Mucosa of rectum (tissue), 2 donors: Measurements from ENCODE around the gene NAA10.

Source experiments
- H3K27ac ChIP-seq, 2 donors: one replicate each; pipeline ENCODE4 v1.7.0; 2013; ENCODE audit warnings: inconsistent platforms in 2 of 2, low read depth in 2 of 2, low read length in 2 of 2
- H3K27me3 ChIP-seq, 2 donors: one replicate each; pipeline ENCODE4 v1.7.0; 2013; ENCODE audit warnings: low read length in 2 of 2; ENCODE audit not compliant: control insufficient read depth in 2 of 2, insufficient read depth in 2 of 2
- H3K36me3 ChIP-seq, 2 donors: one replicate each; pipeline ENCODE4 v1.7.0; 2013; ENCODE audit warnings: low read length in 2 of 2; ENCODE audit not compliant: control insufficient read depth in 2 of 2, insufficient read depth in 2 of 2
- H3K4me1 ChIP-seq, 2 donors: one replicate each; pipeline ENCODE4 v1.7.0; 2013; ENCODE audit warnings: low read length in 2 of 2, mild to moderate bottlenecking in 1 of 2; ENCODE audit not compliant: control insufficient read depth in 2 of 2, insufficient read depth in 2 of 2
- H3K4me3 ChIP-seq, 2 donors: one replicate each; pipeline ENCODE4 v1.7.0; 2013; ENCODE audit warnings: low read length in 2 of 2
- H3K9ac ChIP-seq, 2 donors: one replicate each; pipeline ENCODE4 v1.7.0; 2013; ENCODE audit warnings: low read length in 2 of 2, low read depth in 1 of 2, mild to moderate bottlenecking in 1 of 2
- H3K9me3 ChIP-seq, 2 donors: one replicate each; pipeline ENCODE4 v1.7.0; 2013; ENCODE audit warnings: low read length in 2 of 2; ENCODE audit not compliant: control insufficient read depth in 2 of 2
- donor health status: healthy.
- donor health status: Normal muscosa, but diverticular disease.

Gene NAA10

DNA sequence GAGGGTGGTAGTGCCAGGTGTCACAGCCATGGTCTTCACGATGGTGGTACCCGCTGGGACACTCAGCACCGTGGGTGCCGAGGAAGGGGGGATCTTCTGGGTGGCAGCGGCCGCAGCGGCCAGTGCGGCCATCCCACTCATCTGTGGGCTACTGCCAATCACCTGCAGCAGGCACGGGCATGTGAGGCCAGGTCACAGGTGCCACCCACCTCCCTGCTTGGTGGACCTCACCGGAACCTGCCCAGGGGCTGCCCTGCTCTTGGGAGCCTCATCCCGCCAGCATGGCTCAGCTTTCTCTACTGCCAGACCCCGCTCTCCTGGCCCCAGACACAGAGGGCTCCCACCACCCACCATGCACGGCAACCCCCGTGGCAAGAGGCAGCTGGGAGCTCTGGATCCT lies 23.8 kb upstream of the NAA10 start:
- Histone ChIP-seq H3K27me3 (no peaks in the 10 kb centered on the region), H3K36me3 (peaks cover 49 to 89% of the 10 kb centered on the region in 2 donors), H3K4me1 (no peaks in the 10 kb centered on the region), H3K9ac (no peak overlapping the region), H3K27ac (no peak overlapping the region), H3K9me3 (no peaks in the 10 kb centered on the region), H3K4me3 (no peak overlapping the region)

DNA sequence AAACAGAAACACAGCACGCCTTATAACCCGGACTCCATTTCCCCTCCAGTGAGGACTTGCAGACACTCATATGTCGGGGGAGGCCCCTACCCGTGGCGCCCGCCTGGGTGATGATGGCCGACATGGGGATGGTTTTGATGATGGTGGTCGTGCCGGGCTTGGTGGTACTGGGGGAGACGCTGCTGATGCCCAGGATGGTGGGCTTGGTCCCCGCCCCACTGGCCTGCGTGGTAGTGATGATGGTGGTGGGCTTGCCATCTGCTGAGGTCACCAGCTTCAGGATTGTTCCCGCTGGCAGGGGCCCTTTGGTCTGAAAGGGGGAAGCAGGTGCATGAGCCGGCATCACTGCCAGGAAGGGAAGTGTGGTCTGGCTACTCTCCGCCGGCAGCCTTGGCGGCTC lies 22.4 kb upstream of the NAA10 start:
- no peak overlapping the region for H3K4me3 ChIP-seq
- H3K4me1 ChIP-seq = peaks cover 0 to 3% of the 10 kb centered on the region in 2 donors
- peaks cover 48 to 78% of the 10 kb centered on the region in 2 donors for H3K36me3 ChIP-seq
- no peak overlapping the region for H3K27ac ChIP-seq
- no peak overlapping the region for H3K9ac ChIP-seq
- H3K27me3 ChIP-seq = no peaks in the 10 kb centered on the region
- H3K9me3 ChIP-seq = no peaks in the 10 kb centered on the region

DNA sequence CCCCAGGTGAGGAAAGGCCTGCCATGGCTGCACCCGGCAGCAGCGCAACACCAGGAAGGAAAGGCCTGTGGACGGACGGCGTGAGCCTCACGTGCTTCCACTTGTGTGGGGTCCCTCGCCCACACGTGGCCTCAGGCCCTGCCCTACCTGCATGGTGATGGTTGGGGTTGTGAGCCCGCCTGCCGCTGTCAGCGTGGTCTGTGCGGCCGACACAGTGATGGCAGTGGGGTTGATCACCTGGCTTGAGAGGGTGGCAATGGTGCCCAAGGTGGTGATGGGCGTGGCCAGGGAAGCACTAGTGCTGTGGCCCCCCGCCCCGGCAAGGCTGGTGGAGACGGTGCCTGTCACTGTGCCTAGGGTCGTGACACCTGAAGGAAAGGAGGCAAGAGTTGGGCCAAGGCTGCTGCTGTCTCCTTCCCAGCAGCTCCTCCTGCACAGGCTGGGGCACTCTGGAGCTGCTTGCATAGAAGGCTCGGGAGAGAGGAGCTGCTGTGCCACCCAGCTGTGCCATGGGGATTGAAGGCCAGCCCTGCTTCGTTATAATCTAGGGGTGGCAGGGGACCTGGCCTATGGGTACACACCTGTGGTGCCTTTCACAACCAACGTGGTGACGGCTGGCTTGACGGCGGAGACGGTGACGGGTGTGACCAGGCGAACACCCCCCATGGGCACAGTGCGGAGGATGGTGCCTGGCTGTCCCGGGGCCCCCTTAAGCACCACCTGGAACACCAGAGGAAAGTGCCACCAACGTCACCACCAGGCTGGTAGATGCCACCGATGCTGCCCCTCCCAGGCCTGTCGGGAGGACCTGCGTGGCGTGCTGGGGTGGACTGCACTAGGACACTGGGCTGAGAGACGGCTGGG lies 21.4 kb upstream of the NAA10 start:
- Histone ChIP-seq H3K9ac (no peak overlapping the region), H3K27me3 (no peaks in the 10 kb centered on the region), H3K27ac (no peak overlapping the region), H3K4me1 (peaks cover 0 to 3% of the 10 kb centered on the region in 2 donors), H3K9me3 (no peaks in the 10 kb centered on the region), H3K36me3 (peaks cover 50 to 78% of the 10 kb centered on the region in 2 donors), H3K4me3 (no peak overlapping the region)

DNA sequence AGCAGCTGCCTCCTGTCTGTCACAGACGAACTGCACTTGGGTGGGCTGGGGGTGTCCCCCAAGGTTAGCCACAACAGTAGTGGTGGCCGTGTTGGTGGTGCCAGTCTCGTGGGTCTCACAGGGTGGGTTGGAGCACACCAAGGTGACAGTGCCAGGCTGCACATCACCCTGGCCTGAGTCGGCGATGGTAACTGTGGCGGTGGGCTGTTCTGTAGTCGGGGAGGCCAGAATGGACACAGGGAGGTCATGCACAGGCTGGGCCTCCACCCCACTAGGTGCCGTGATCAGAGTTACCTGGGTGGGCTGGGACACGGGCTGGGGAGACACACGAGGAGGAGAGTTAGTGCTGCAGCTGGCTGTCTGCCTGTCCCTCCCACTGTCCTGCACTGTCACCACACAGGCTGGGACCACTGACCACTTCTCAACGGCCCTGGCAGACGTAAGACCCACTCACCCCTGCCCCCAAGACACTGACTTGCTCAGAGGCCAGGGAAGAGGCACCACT lies 20.4 kb upstream of the NAA10 start:
- Histone ChIP-seq H3K9ac (no peak overlapping the region), H3K9me3 (no peaks in the 10 kb centered on the region), H3K27ac (no peak overlapping the region), H3K36me3 (peaks cover 52 to 79% of the 10 kb centered on the region in 2 donors), H3K4me3 (no peak overlapping the region), H3K4me1 (peaks cover 0 to 3% of the 10 kb centered on the region in 2 donors), H3K27me3 (no peaks in the 10 kb centered on the region)

DNA sequence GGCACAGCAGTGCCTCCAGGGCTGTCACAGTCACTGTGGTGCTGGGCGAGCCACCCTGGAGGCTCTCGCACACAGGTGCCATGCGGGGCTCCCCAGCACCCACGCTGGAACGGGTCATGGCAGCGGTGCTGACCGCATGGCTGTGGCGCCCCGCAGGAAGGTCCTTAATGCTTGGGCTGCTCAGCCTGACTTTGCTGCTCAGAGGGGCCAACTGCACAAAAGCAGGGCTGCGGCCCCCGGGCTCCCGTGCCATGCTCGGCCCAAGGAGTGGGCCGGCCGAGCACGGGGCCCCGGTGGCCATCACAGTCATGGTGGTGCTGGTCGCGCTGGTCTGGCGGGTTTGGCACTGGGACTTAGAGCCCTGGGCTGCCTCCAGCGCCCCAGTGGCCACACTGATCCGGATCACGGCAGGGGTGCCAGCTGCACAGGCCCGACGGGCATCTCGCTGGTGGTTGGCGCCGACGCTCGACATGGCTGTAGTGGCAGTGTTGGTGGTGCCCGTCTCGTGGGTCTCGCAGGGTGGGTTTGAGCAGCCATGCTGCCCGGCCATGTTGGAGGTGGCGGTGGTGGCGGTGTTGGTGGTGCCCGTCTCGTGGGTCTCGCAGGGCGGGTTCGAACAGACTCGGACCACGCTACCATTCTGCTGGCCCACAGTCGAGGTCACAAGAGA lies 19.9 kb upstream of the NAA10 start:
- Histone ChIP-seq H3K9me3 (no peaks in the 10 kb centered on the region), H3K9ac (no peak overlapping the region), H3K27ac (no peak overlapping the region), H3K27me3 (no peaks in the 10 kb centered on the region), H3K4me3 (no peak overlapping the region), H3K36me3 (peaks cover 48 to 79% of the 10 kb centered on the region in 2 donors), H3K4me1 (peaks cover 0 to 3% of the 10 kb centered on the region in 2 donors)

DNA sequence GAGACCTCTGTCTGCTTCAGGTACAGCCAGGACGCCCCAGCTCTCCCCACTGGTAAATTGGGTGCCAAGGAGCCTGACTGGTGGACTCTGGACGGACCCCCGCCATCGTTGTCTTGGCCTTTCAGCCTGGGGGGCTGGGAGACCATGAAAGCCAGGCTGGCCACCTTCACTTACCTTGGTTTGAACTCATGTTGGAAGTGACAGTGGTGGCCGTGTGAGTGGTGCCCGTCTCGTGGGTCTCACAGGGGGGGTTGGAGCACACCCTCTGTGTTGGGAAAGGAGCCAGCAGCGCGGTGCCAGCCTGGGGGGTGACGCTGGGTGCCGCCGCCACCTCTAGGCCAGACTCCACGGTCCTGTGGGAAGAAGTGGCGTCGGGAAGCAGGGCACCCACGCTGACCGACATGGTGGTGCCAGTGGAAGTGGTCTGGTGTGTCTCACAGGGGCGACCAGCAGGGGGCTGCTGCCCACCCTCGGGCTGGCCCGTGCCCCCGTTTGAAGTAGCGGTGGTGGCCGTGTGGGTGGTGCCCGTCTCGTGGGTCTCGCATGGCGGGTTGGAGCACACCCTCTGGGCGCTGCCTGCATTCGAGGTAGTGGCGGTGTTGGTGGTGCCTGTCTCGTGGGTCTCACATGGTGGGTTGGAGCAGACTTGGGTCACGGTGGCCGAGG lies 19.2 kb upstream of the NAA10 start:
- H3K36me3 ChIP-seq = peaks cover 42 to 77% of the 10 kb centered on the region in 2 donors
- H3K27me3 ChIP-seq = no peaks in the 10 kb centered on the region
- peaks cover 0 to 3% of the 10 kb centered on the region in 2 donors for H3K4me1 ChIP-seq
- H3K27ac ChIP-seq = peak overlapping the region in 1 of 2 donors; percentile 23
- H3K9me3 ChIP-seq = no peaks in the 10 kb centered on the region
- no peak overlapping the region for H3K4me3 ChIP-seq
- no peak overlapping the region for H3K9ac ChIP-seq

DNA sequence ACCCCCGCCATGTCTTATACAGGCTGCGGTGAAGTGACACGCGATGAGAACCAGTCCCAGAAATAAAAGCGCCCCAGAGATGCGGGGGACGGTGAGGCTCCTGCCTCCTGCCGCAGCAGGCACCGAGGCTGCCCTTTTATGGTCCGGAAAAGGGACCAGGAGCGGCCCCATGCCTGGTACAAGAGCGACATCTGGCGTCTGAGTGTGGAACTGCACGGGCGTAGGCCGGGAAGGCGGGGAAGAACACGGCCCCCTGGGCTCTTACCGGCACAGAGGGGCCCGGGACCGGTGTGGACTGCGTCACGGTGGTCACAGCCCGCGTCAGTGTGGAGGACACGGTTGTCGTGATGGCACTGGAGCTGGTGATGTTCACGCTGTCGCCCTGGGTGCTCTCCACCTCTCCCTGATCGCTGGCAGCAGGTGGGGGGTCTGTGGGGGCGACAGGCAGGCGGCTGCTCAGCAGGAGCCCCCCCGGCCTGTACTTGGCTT lies 18.5 kb upstream of the NAA10 start:
- no peak overlapping the region for H3K4me3 ChIP-seq
- peaks cover 36 to 71% of the 10 kb centered on the region in 2 donors for H3K36me3 ChIP-seq
- peak overlapping the region in 1 of 2 donors; percentile 35 for H3K27ac ChIP-seq

DNA sequence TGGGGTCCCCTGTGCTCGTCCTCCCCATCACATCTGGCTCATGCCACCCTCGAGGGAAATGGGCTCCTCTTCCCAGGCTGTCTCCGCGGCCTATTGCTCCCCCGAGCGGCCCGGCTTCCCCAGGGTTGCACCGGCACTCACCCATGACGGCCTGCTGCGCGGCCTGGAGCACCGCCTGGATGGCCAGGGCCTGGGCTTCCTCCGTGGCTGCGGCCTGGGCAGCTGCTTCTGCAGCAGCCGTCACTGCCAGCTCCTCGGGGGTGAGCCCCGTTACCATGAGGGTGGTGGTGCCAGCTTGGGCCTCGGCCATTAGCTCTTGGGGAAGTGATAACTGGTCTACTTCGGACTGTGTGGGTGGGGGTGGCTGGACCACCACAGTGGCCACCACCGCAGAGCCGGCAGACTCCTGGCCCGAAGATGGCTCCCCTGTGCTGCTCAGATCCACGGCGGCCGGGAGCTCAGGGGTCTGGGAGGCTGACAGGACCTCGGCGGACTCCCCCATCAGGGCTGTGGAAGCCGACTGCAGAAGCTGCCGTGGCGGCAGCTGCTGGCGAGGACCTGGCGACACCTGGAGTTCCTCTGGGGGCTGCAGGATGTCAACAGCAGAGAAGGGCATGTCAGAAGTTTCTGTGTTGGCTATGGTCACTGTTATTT lies 17.7 kb upstream of the NAA10 start:
- Histone ChIP-seq H3K9ac (no peak overlapping the region), H3K4me3 (no peak overlapping the region), H3K4me1 (peaks cover 0 to 5% of the 10 kb centered on the region in 2 donors), H3K27me3 (no peaks in the 10 kb centered on the region), H3K9me3 (no peaks in the 10 kb centered on the region), H3K36me3 (peaks cover 31 to 64% of the 10 kb centered on the region in 2 donors), H3K27ac (peak overlapping the region in 1 of 2 donors; percentile 35)

More for the DNA sequence above, 18.5 kb upstream of the NAA10 start:
- Histone ChIP-seq H3K4me1 (peaks cover 0 to 3% of the 10 kb centered on the region in 2 donors), H3K9me3 (no peaks in the 10 kb centered on the region), H3K27me3 (no peaks in the 10 kb centered on the region), H3K9ac (no peak overlapping the region)

DNA sequence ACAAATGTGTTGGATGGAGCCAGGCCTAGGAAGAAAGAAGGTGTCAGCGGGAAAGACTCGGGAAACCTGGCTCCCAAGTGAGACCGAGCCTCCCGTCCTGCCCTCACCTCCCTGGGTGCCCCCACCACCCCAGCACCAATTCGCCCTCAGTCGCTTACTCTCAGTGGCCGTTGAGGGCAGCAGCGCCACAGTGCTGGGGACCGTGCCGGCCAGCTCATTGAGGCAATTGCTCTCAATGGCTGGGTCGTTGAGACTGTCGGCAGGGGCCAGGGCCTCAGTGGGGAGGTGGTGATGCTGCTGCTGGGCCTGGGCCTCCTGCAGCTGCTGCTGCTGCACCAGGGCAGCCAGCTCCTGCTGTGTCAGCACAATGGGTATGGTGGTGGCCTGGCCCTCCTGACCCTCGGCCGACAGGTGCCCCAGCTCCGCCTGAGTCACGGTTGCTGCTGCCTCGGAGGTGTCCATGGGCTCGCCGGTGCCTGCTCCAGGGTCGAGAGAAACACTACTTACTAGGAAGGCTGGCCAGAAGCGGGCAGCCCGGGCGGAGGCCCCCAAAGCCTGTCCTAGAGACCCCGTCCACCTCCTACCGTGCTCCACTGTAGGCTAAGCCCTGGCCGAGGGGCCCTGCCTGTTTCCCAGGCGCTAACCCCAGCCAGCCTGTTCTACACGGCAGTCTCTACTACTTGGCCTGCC lies 17.0 kb upstream of the NAA10 start:
- peak overlapping the region in 1 of 2 donors; percentile 9 for H3K27ac ChIP-seq
- H3K4me3 ChIP-seq = no peak overlapping the region
- H3K9ac ChIP-seq = no peak overlapping the region
- H3K4me1 ChIP-seq = peaks cover 0 to 5% of the 10 kb centered on the region in 2 donors
- peaks cover 24 to 57% of the 10 kb centered on the region in 2 donors for H3K36me3 ChIP-seq
- no peaks in the 10 kb centered on the region for H3K9me3 ChIP-seq
- no peaks in the 10 kb centered on the region for H3K27me3 ChIP-seq
